Stimulated activated CD4-positive, alpha-beta T cell treated with anti-CD3 and anti-CD28 coated beads, Interleukin-12 subunit alpha, Interleukin-12 subunit beta, amount 100 ng/mL, for 4 hours (primary cell): Measurements from ENCODE around the gene KRTAP12-3.
"Not testable (repeated sequence)": the region's sequence is repeated elsewhere in the genome, so short reads cannot be mapped to it uniquely, and the experiment has no call there.

Source experiments
- DNase-seq: peaks from one replicate; pipeline ENCODE4 v3.0.0-alpha.2; 2020

KRTAP12-3 gene

GRCh38 chr21:44627831-44628233, 29.9 kb upstream of the KRTAP12-3 start:
- DNase-seq = not testable (repeated sequence)

- DNase-seq = no peak
These were observed 28.9 kb upstream of the KRTAP12-3 start for GRCh38 chr21:44628707-44629391.

GRCh38 chr21:44630440-44630839, 27.3 kb upstream of the KRTAP12-3 start:
- no peak for DNase-seq

GRCh38 chr21:44632067-44632466, 25.7 kb upstream of the KRTAP12-3 start:
- DNase-seq = no peak

GRCh38 chr21:44636209-44637017, 21.3 kb upstream of the KRTAP12-3 start:
- no peak for DNase-seq

- no peak for DNase-seq
These were observed 20.5 kb upstream of the KRTAP12-3 start, which contains the start of gene KRTAP10-10 for GRCh38 chr21:44637018-44637850. Gene KRTAP10-10 (plus strand): TSS chr21:44637356. CDS start chr21:44637418, 62 bp downstream.

GRCh38 chr21:44637851-44638348, 19.8 kb upstream of the KRTAP12-3 start:
- not testable (repeated sequence) for DNase-seq

- not testable (repeated sequence) for DNase-seq
These were observed 19.0 kb upstream of the KRTAP12-3 start for GRCh38 chr21:44638506-44639330.

- DNase-seq = no peak
These were observed 18.4 kb upstream of the KRTAP12-3 start for GRCh38 chr21:44639331-44639655.

- DNase-seq = no peak
These were observed 17.0 kb upstream of the KRTAP12-3 start for GRCh38 chr21:44640761-44641160.

GRCh38 chr21:44643741-44644310, 13.9 kb upstream of the KRTAP12-3 start:
- DNase-seq = no peak

GRCh38 chr21:44644878-44645277, 12.9 kb upstream of the KRTAP12-3 start:
- DNase-seq = no peak

- DNase-seq = not testable (repeated sequence)
These were observed 11.1 kb upstream of the KRTAP12-3 start, which contains the start of gene KRTAP10-11 for GRCh38 chr21:44646366-44647221. Gene KRTAP10-11 (plus strand): TSS chr21:44646414. CDS start chr21:44646459, 45 bp downstream.

GRCh38 chr21:44647222-44647552, 10.5 kb upstream of the KRTAP12-3 start:
- DNase-seq = no peak

- DNase-seq = no peak
These were observed 9.0 kb upstream of the KRTAP12-3 start for GRCh38 chr21:44648557-44649311.

- DNase-seq = no peak
These were observed 8.1 kb upstream of the KRTAP12-3 start for GRCh38 chr21:44649521-44650100.

GRCh38 chr21:44650265-44650972, 7.3 kb upstream of the KRTAP12-3 start:
- DNase-seq = no peak

GRCh38 chr21:44650973-44651675, 6.6 kb upstream of the KRTAP12-3 start:
- DNase-seq = no peak
